ENCODE measurements around the gene TLCD1.

The TLCD1 gene

GRCh38 chr17:28744104-28744971 is 18.3 kb upstream of the TLCD1 start:
- no peaks in the 10 kb centered on the region for H3K9me3 ChIP-seq (ENCODE audit: low read depth, low read length)
- peak overlapping the region; percentile 70 for H3K27ac ChIP-seq
- TF ChIP-seq POLR2AphosphoS5 (IDR thresholded peaks at IDR 0.05; ENCODE audit: borderline replicate concordance, low read depth, low read length) = peak; percentile 59; the same call in 1 of the 2 replicates
- TF ChIP-seq FOXP2 (optimal IDR thresholded peaks at IDR 0.05; ENCODE audit: control extremely low read depth, extremely low read length, insufficient read depth) = no peak
- no peak for TF ChIP-seq EZH2 (IDR thresholded peaks at IDR 0.05)
- H3K9ac ChIP-seq (ENCODE audit: insufficient read length) = peak overlapping the region; percentile 80
- peak overlapping the region; percentile 85 for H3K4me3 ChIP-seq
- H3K36me3 ChIP-seq (ENCODE audit: insufficient read depth, low read length) = peaks cover 35% of the 10 kb centered on the region
- no peak for DNase-seq (ENCODE audit: low read depth, low spot score)

- DNase-seq (ENCODE audit: low read depth, low spot score) = no peak
- Histone ChIP-seq H3K4me3 (peak within 1 kb of the TSS; percentile 85), H3K36me3 (ENCODE audit: insufficient read depth, low read length) (peaks cover 27% of the 10 kb centered on the region), H3K9ac (ENCODE audit: insufficient read length) (peak within 1 kb of the TSS; percentile 80), H3K27ac (peak within 1 kb of the TSS; percentile 70), H3K9me3 (ENCODE audit: low read depth, low read length) (no peaks in the 10 kb centered on the region)
- TF ChIP-seq EZH2 (IDR thresholded peaks at IDR 0.05) (no peak), FOXP2 (optimal IDR thresholded peaks at IDR 0.05; ENCODE audit: control extremely low read depth, extremely low read length, insufficient read depth) (peak; percentile 13), POLR2AphosphoS5 (IDR thresholded peaks at IDR 0.05; ENCODE audit: borderline replicate concordance, low read depth, low read length) (peak; percentile 34; the same call in 1 of the 2 replicates)
Observed at GRCh38 chr17:28743243-28744103, 17.4 kb upstream of the TLCD1 start, which contains the start of gene TRAF4. TRAF4 (plus strand) TSS chr17:28744011; CDS start chr17:28744113, 102 bp downstream.

GRCh38 chr17:28741358-28742349 is 15.6 kb upstream of the TLCD1 start:
- no peak for DNase-seq (ENCODE audit: low read depth, low spot score)
- H3K36me3 ChIP-seq (ENCODE audit: insufficient read depth, low read length) = peaks cover 8% of the 10 kb centered on the region
- TF ChIP-seq POLR2AphosphoS5 (IDR thresholded peaks at IDR 0.05; ENCODE audit: borderline replicate concordance, low read depth, low read length) = no peak
- TF ChIP-seq EZH2 (IDR thresholded peaks at IDR 0.05) = no peak
- H3K9ac ChIP-seq (ENCODE audit: insufficient read length) = no peak overlapping the region
- no peak overlapping the region for H3K4me3 ChIP-seq
- no peak overlapping the region for H3K27ac ChIP-seq
- H3K9me3 ChIP-seq (ENCODE audit: low read depth, low read length) = no peaks in the 10 kb centered on the region

GRCh38 chr17:28740406-28741357 is 14.6 kb upstream of the TLCD1 start:
- Histone ChIP-seq H3K4me3 (no peak overlapping the region), H3K36me3 (ENCODE audit: insufficient read depth, low read length) (no peaks in the 10 kb centered on the region), H3K9ac (ENCODE audit: insufficient read length) (no peak overlapping the region), H3K27ac (no peak overlapping the region), H3K9me3 (ENCODE audit: low read depth, low read length) (no peaks in the 10 kb centered on the region)
- DNase-seq (ENCODE audit: low read depth, low spot score) = no peak
- no peak for TF ChIP-seq POLR2AphosphoS5 (IDR thresholded peaks at IDR 0.05; ENCODE audit: borderline replicate concordance, low read depth, low read length)
- TF ChIP-seq FOXP2 (optimal IDR thresholded peaks at IDR 0.05; ENCODE audit: control extremely low read depth, extremely low read length, insufficient read depth) = no peak
- no peak for TF ChIP-seq EZH2 (IDR thresholded peaks at IDR 0.05)

GRCh38 chr17:28738680-28739384 is 12.8 kb upstream of the TLCD1 start:
- Histone ChIP-seq H3K9ac (ENCODE audit: insufficient read length) (no peak overlapping the region), H3K36me3 (ENCODE audit: insufficient read depth, low read length) (no peaks in the 10 kb centered on the region)
- DNase-seq (ENCODE audit: low read depth, low spot score) = no peak

GRCh38 chr17:28737770-28738679 is 12.0 kb upstream of the TLCD1 start:
- Histone ChIP-seq H3K4me3 (no peak overlapping the region), H3K36me3 (ENCODE audit: insufficient read depth, low read length) (no peaks in the 10 kb centered on the region)

More at GRCh38 chr17:28738680-28739384, 12.8 kb upstream of the TLCD1 start:
- no peak overlapping the region for H3K4me3 ChIP-seq
- H3K9me3 ChIP-seq (ENCODE audit: low read depth, low read length) = no peaks in the 10 kb centered on the region
- no peak overlapping the region for H3K27ac ChIP-seq
- no peak for TF ChIP-seq POLR2AphosphoS5 (IDR thresholded peaks at IDR 0.05; ENCODE audit: borderline replicate concordance, low read depth, low read length)
- TF ChIP-seq FOXP2 (optimal IDR thresholded peaks at IDR 0.05; ENCODE audit: control extremely low read depth, extremely low read length, insufficient read depth) = no peak
- TF ChIP-seq EZH2 (IDR thresholded peaks at IDR 0.05) = no peak

More at GRCh38 chr17:28737770-28738679, 12.0 kb upstream of the TLCD1 start:
- Histone ChIP-seq H3K9ac (ENCODE audit: insufficient read length) (no peak overlapping the region), H3K9me3 (ENCODE audit: low read depth, low read length) (no peaks in the 10 kb centered on the region), H3K27ac (no peak overlapping the region)
- TF ChIP-seq POLR2AphosphoS5 (IDR thresholded peaks at IDR 0.05; ENCODE audit: borderline replicate concordance, low read depth, low read length) (no peak), FOXP2 (optimal IDR thresholded peaks at IDR 0.05; ENCODE audit: control extremely low read depth, extremely low read length, insufficient read depth) (no peak), EZH2 (IDR thresholded peaks at IDR 0.05) (no peak)
- DNase-seq (ENCODE audit: low read depth, low spot score) = no peak

Data from SK-N-MC (cell line).